K562 (cell line): Measurements from ENCODE around the gene COL9A3. TPM values are rescaled to one million over a fixed set of nuclear protein-coding genes. Genes with fewer than 3 reads are reported as not detected.

Experiments used
- CBX1 ChIP-seq: sonication (generic); IDR thresholded peaks from 2 replicates; pipeline ENCODE4 v1.6.1; 2016; ENCODE audit warnings: antibody characterized with exemption, low read depth, mild to moderate bottlenecking
- CHCHD3 ChIP-seq: fragments of 250-450 bp; sonication (Bioruptor Pico); IDR thresholded peaks from 2 replicates; pipeline ENCODE4 v2.1.2; 2022; ENCODE audit warnings: mild to moderate bottlenecking
- ESRRA ChIP-seq: fragments of 450-650 bp; IDR thresholded peaks from 2 replicates; pipeline ENCODE4 v1.6.1; 2014; ENCODE audit warnings: low read depth, mild to moderate bottlenecking, moderate library complexity, borderline replicate concordance
- HMG20A ChIP-seq: fragments of 450-650 bp; formaldehyde crosslinking; conservative IDR thresholded peaks from 2 replicates; pipeline ENCODE4 v1.4.0; 2020; ENCODE audit warnings: mild to moderate bottlenecking, mixed read lengths
- ILK ChIP-seq: fragments of 450-650 bp; IDR thresholded peaks from 2 replicates; pipeline ENCODE4 v1.6.1; 2016; ENCODE audit warnings: missing genetic modification characterization, low read depth, mild to moderate bottlenecking, missing compliant biosample characterization, moderate library complexity, borderline replicate concordance
- MIER1 ChIP-seq: fragments of 450-650 bp; IDR thresholded peaks from 2 replicates; pipeline ENCODE4 v1.6.1; 2016; ENCODE audit warnings: antibody characterized with exemption, mild to moderate bottlenecking, low read depth
- NCOR1 ChIP-seq: fragments of 450-650 bp; IDR thresholded peaks from 2 replicates; pipeline ENCODE4 v1.6.1; 2016; ENCODE audit warnings: mild to moderate bottlenecking, moderate library complexity
- NFIX ChIP-seq: fragments of 250-450 bp; sonication (Bioruptor Pico); IDR thresholded peaks from 2 replicates; pipeline ENCODE4 v1.4.0; 2020; ENCODE audit warnings: low read depth, mild to moderate bottlenecking, moderate library complexity
- PHF20 ChIP-seq: fragments of 450-650 bp; IDR thresholded peaks from 2 replicates; pipeline ENCODE4 v1.6.1; 2018; ENCODE audit not compliant: partially characterized antibody
- RBM39 ChIP-seq: fragments of 200-400 bp; formaldehyde crosslinking; optimal IDR thresholded peaks from 2 replicates; pipeline ENCODE3; 2018; ENCODE audit warnings: low read depth, low read length
- RERE ChIP-seq: sonication (generic); formaldehyde crosslinking; IDR thresholded peaks from 2 replicates; pipeline ENCODE4 v1.8.0; 2023; ENCODE audit warnings: missing genetic modification reagents, mild to moderate bottlenecking, borderline replicate concordance
- SOX6 ChIP-seq: fragments of 450-650 bp; IDR thresholded peaks from 2 replicates; pipeline ENCODE4 v1.6.1; 2014; ENCODE audit warnings: mild to moderate bottlenecking
- polyA plus RNA-seq, 8 experiments: library from polyadenylated mRNA; depleted of rRNA in 4 of 8; stranded (reverse) in 5 of 8; unstranded in 3 of 8; fragments of >200 nt; fragmentation: Nextera tagmentation in 2 of 8; fragmentation: Illumina TruSeq in 1 of 8; extraction: Ambion mirVana in 2 of 8; extraction: Trizol in 1 of 8; gene quantifications; 2 replicates each; pipeline versions ENCODE4 v1.2.1 to v1.2.3, GENCODE V29; 2011 to 2014; ENCODE audit warnings: inconsistent platforms in 1 of 8, missing spikeins in 1 of 8
- total RNA-seq, 7 experiments: library from RNA; depleted of rRNA in 6 of 7; stranded (reverse); fragments of >200 nt in 6 of 7; fragmentation: Illumina TruSeq in 2 of 7; extraction: Trizol in 2 of 7; gene quantifications; 2 replicates each; pipeline versions ENCODE4 v1.2.1 to v1.2.3, GENCODE V29; 2011 to 2021; ENCODE audit warnings: low replicate concordance in 1 of 7
- TF ChIP-seq, protein P1 (sequence below): fragments of 250-450 bp; sonication (Bioruptor Pico); IDR thresholded peaks from 2 replicates; pipeline ENCODE4 v1.8.0; 2021; ENCODE audit warnings: mild to moderate bottlenecking, moderate library complexity
- TF ChIP-seq, protein P2 (sequence below): fragments of 250-450 bp; sonication (Bioruptor Pico); IDR thresholded peaks from 2 replicates; pipeline ENCODE4 v1.5.0; 2020; ENCODE audit warnings: mild to moderate bottlenecking
- TF ChIP-seq, protein P3 (sequence below): fragments of 250-450 bp; sonication (Bioruptor Pico); IDR thresholded peaks from 2 replicates; pipeline ENCODE4 v1.5.0; 2021; ENCODE audit warnings: mild to moderate bottlenecking, moderate library complexity

COL9A3 gene
- total and polyA plus RNA-seq, 9 of the 15 experiments (the other 6 are each of a cell fraction or from before 2014, with no cell fraction given), result 0.14 to 3.6 (median 0.88) TPM; not detected in 1

DNA sequence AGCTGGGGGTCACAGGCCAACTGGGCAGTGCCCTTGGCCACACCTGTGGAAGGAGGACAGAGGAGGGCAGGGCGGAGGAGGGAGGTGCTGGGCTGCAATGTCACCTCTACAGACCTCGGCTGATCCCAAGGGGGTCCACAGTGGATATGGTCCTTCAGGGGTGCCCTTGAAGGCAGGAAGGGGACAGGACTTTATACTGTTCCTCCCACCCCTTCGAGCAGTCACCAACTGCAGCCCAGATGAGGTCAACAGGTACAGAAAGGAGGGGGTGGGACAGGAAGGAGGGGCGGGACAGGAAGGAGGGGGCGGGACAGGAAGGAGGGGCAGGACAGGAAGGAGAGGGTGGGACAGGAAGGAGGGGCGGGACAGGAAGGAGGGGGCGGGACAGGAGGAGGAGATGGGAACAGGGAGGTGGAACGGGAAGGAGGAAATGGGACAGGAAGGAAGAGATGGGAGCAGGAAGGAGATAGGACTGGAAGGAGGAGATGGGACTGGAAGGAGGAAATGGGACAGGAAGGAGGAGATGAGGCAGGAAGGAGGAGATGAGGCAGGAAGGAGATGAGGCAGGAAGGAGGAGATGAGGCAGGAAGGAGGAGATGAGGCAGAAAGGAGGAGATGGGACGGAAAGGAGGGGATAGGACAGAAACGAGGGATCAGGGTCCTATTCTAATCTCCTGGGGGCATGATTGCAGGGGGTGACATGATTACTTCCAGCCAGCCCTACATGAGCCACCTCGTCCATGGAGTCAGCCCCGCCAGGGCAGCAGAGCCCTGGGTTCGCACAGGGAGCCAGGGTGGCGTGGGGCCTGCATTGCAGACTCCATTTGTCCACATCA is 39.9 kb upstream of the COL9A3 start (continued):
- TF ChIP-seq NFIX, result no peak
- TF ChIP-seq SOX6, result 0 out of 2 replicates have a peak, but pooled peaks have one; percentile 9
- TF ChIP-seq HMG20A (CRISPR knock-in tag), result no peak
- TF ChIP-seq PHF20, result peak; percentile 96
- TF ChIP-seq RBM39, result no peak
- TF ChIP-seq, protein P1, sequence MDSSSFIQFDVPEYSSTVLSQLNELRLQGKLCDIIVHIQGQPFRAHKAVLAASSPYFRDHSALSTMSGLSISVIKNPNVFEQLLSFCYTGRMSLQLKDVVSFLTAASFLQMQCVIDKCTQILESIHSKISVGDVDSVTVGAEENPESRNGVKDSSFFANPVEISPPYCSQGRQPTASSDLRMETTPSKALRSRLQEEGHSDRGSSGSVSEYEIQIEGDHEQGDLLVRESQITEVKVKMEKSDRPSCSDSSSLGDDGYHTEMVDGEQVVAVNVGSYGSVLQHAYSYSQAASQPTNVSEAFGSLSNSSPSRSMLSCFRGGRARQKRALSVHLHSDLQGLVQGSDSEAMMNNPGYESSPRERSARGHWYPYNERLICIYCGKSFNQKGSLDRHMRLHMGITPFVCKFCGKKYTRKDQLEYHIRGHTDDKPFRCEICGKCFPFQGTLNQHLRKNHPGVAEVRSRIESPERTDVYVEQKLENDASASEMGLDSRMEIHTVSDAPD (CRISPR knock-in tag), result no peak
- TF ChIP-seq CBX1, result no peak
- peak; percentile 25; the same call in 1 of the 2 replicates for TF ChIP-seq NCOR1
- TF ChIP-seq, protein P2, sequence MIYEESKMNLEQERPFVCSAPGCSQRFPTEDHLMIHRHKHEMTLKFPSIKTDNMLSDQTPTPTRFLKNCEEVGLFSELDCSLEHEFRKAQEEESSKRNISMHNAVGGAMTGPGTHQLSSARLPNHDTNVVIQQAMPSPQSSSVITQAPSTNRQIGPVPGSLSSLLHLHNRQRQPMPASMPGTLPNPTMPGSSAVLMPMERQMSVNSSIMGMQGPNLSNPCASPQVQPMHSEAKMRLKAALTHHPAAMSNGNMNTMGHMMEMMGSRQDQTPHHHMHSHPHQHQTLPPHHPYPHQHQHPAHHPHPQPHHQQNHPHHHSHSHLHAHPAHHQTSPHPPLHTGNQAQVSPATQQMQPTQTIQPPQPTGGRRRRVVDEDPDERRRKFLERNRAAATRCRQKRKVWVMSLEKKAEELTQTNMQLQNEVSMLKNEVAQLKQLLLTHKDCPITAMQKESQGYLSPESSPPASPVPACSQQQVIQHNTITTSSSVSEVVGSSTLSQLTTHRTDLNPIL, result no peak
- TF ChIP-seq MIER1, result no peak
- TF ChIP-seq RERE, result no peak
- no peak for TF ChIP-seq CHCHD3 (CRISPR knock-in tag)
- peak; percentile 86 for TF ChIP-seq ESRRA
- TF ChIP-seq ILK (tag), result no peak
- TF ChIP-seq, protein P3, sequence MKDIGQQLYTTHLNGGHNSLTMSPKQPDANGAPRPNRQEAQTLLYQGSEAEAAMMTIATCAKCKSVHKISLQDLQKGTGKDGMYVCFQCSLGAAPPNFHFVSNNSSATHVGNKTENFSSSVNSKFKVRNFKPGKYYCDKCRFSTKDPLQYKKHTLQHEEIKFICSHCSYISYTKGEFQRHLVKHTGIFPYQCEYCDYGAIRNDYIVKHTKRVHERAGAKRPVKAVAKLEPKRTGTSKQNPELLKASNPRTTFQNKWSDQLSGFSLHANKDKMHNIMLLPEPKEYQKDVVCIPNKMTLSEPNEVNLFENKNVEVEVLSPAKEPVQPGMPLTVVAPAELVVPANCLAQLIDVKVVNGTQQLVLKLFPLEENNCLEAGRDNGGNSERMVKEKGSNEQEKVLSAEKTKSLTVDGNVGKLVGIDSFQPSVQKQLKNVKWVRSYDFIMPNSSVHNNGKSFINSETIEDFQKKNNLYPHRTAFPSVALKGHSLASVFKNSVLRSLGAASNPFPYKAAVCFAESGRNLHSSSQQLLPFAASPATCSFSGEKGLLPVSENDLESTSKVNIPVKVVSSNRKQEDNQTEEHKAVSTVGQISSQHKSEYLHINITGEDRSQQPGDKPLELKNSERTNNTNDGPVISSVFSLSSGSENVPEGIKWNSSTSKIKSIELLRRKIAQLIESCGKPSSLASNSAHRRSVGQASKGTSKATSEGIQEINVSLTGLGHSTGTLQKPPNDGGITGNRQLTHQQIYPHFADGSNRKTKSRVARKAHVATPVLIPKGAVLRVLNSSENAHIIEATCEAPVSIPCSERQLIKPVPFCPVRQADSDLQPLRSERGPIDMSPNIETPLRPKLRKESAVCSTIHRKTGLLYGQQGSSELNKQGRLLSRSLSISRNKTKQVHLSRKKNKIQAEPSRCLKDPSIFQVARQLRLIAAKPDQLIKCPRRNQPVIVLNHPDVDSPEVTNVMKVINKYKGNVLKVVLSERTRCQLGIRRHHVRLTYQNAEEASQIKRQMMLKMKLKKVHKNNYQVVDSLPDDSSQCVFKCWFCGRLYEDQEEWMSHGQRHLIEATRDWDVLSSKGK (CRISPR knock-in tag), result no peak
